BLaER1 treated with 17β-estradiol and CSF1 and Interleukin-3, amounts not matched to agents 10 nM and 100 nM (cell line): Measurements from ENCODE around the gene MAPK8IP3.

Experiments used
- H3K27ac ChIP-seq, 11 experiments: shearing (Covaris generic); formaldehyde crosslinking; 2 replicates each; pipeline ENCODE4 v1.8.1; 2022
- H3K27me3 ChIP-seq, 11 experiments: shearing (Covaris generic); formaldehyde crosslinking; 2 replicates each; pipeline ENCODE4 v1.8.1; 2022
- H3K36me3 ChIP-seq, 11 experiments: shearing (Covaris generic); formaldehyde crosslinking; 2 replicates each; pipeline ENCODE4 v1.8.1; 2022
- H3K4me1 ChIP-seq, 10 experiments: shearing (Covaris generic); formaldehyde crosslinking; 2 replicates each; pipeline ENCODE4 v1.8.1; 2022
- H3K4me2 ChIP-seq, 11 experiments: shearing (Covaris generic); formaldehyde crosslinking; 2 replicates each; pipeline ENCODE4 v1.8.1; 2022
- H3K4me3 ChIP-seq, 10 experiments: shearing (Covaris generic); formaldehyde crosslinking; 2 replicates each; pipeline ENCODE4 v1.8.1; 2022
- H3K9ac ChIP-seq, 11 experiments: shearing (Covaris generic); formaldehyde crosslinking; 2 replicates each; pipeline ENCODE4 v1.8.1; 2022
- H3K9me3 ChIP-seq, 11 experiments: shearing (Covaris generic); formaldehyde crosslinking; replicated peaks in 1 of 11; 2 replicates each; pipeline ENCODE4 v1.8.1; 2022
- H4K20me1 ChIP-seq, 11 experiments: shearing (Covaris generic); formaldehyde crosslinking; 2 replicates each; pipeline ENCODE4 v1.8.1; 2022
- Cebpa-rat ChIP-seq, 11 experiments: shearing (Covaris generic); IDR thresholded peaks; 2 replicates each; pipeline ENCODE4 v1.8.1; 2022

The MAPK8IP3 gene

GRCh38 chr16:1761751-1762150 is 55.8 kb downstream of the MAPK8IP3 start:
- peak overlapping the region in 3 of 11 experiments; percentile 59 to 69 (median 60); a peak in 3 of 22 replicates for H3K27ac ChIP-seq
- peaks cover 60 to 96% (median 75%) of the 10 kb centered on the region in 11 experiments for H3K36me3 ChIP-seq
- H3K9ac ChIP-seq = peak overlapping the region in 6 of 11 experiments; percentile 37 to 61 (median 56); a peak in 11 of 22 replicates

DNA sequence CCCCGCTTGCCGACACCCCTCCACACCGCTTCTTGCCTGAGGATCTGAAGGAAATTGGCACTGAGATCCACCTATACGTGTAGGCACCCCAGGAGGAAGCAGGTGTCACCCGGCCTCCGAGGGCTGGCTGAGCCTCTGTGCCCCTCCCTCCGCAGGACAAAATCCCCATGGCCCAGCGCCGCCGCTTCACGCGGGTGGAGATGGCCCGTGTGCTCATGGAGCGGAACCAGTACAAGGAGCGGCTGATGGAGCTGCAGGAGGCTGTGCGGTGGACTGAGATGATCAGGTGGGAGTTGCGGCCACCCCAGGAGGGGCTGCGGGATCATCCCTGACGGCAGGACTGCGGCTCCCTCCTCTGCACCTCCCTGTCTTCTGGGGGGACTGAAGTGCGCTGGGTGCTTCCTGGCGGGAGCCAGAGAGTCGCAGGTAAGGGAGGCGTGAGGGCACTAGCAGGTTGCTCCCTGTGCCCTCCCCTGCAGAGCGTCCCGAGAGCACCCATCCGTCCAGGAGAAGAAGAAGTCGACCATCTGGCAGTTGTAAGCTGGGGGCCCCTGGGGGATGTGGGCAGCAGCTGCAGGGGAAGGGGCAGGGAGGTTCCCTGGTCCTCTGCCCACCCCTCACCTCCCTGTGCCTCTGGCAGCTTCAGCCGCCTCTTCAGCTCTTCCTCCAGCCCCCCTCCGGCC is 56.3 kb downstream of the MAPK8IP3 start:
- peaks cover 66 to 96% (median 75%) of the 10 kb centered on the region in 11 experiments for H3K36me3 ChIP-seq
- H3K4me3 ChIP-seq = peak overlapping the region in 4 of 10 experiments; percentile 18 to 50 (median 33); a peak in 5 of 20 replicates
- peaks cover 9 to 50% (median 41%) of the 10 kb centered on the region in 10 experiments; a peak in 19 of 20 replicates for H3K4me1 ChIP-seq
- H3K4me2 ChIP-seq = peak overlapping the region; percentile 31 to 97 (median 88)
- TF ChIP-seq Cebpa-rat (IDR thresholded peaks at IDR 0.05) = no peak
- H3K27me3 ChIP-seq = peaks cover 0 to 6% (median 0%) of the 10 kb centered on the region in 11 experiments; a peak in 1 of 22 replicates
- peaks cover 17 to 99% (median 64%) of the 10 kb centered on the region in 11 experiments; a peak in 21 of 22 replicates for H4K20me1 ChIP-seq
- peak overlapping the region in 8 of 11 experiments; percentile 21 to 61 (median 46); a peak in 15 of 22 replicates for H3K9ac ChIP-seq
- H3K27ac ChIP-seq = peak overlapping the region in 6 of 11 experiments; percentile 33 to 69 (median 53); a peak in 10 of 22 replicates
- H3K9me3 ChIP-seq = no peaks in the 10 kb centered on the region

More at GRCh38 chr16:1761751-1762150, 55.8 kb downstream of the MAPK8IP3 start:
- TF ChIP-seq Cebpa-rat (IDR thresholded peaks at IDR 0.05) = no peak
- H3K9me3 ChIP-seq = no peaks in the 10 kb centered on the region
- peaks cover 0 to 6% (median 0%) of the 10 kb centered on the region in 11 experiments; a peak in 1 of 22 replicates for H3K27me3 ChIP-seq
- H3K4me3 ChIP-seq = peak overlapping the region in 3 of 10 experiments; percentile 18 to 50 (median 36); a peak in 3 of 20 replicates
- peaks cover 17 to 99% (median 66%) of the 10 kb centered on the region in 11 experiments; a peak in 21 of 22 replicates for H4K20me1 ChIP-seq
- H3K4me1 ChIP-seq = peaks cover 9 to 53% (median 47%) of the 10 kb centered on the region in 10 experiments; a peak in 19 of 20 replicates
- H3K4me2 ChIP-seq = peak overlapping the region; percentile 31 to 97 (median 88); a peak in 21 of 22 replicates

DNA sequence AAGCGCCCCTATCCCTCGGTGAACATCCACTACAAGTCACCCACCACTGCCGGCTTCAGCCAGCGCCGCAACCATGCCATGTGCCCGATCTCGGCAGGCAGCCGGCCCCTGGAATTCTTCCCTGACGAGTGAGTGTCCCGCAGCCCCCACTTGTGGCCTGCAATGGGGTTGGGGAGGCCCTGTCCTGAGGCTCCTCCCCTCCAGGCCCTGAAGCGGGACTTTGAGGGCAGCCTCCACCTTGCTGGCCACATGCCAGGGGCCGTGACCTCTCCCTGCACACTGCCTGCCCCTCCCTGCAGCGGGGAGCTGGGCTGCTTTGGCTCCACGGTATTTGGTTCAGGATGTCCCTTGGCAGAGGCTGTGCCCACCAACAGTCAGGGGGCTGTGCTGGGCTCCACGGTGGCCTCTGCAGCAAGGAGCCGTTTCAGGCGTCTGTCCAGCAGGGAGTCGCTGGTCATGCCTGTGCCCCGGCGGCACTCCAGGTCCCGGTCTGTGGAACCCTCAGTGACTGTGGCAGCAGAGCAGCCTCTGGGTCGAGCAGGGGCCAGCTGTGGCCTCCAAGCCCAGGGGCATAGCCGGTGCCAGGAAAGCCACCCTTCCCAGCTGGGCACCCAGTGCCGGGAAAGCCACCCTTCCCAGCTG is 57.0 kb downstream of the MAPK8IP3 start:
- Histone ChIP-seq H3K27ac (peak overlapping the region in 6 of 11 experiments; percentile 33 to 69 (median 53); a peak in 11 of 22 replicates), H3K9ac (peak overlapping the region in 8 of 11 experiments; percentile 21 to 61 (median 46); a peak in 14 of 22 replicates), H3K4me2 (peak overlapping the region in 10 of 11 experiments; percentile 35 to 97 (median 88); a peak in 20 of 22 replicates), H3K4me3 (peak overlapping the region in 5 of 10 experiments; percentile 18 to 50 (median 30); a peak in 5 of 20 replicates), H3K27me3 (peaks cover 0 to 6% (median 0%) of the 10 kb centered on the region in 11 experiments; a peak in 1 of 22 replicates), H3K36me3 (peaks cover 67 to 96% (median 75%) of the 10 kb centered on the region in 11 experiments), H3K4me1 (peaks cover 9 to 50% (median 38%) of the 10 kb centered on the region in 10 experiments; a peak in 19 of 20 replicates), H4K20me1 (peaks cover 17 to 99% (median 57%) of the 10 kb centered on the region in 11 experiments; a peak in 21 of 22 replicates), H3K9me3 (no peaks in the 10 kb centered on the region)
- TF ChIP-seq Cebpa-rat (IDR thresholded peaks at IDR 0.05) = no peak

DNA sequence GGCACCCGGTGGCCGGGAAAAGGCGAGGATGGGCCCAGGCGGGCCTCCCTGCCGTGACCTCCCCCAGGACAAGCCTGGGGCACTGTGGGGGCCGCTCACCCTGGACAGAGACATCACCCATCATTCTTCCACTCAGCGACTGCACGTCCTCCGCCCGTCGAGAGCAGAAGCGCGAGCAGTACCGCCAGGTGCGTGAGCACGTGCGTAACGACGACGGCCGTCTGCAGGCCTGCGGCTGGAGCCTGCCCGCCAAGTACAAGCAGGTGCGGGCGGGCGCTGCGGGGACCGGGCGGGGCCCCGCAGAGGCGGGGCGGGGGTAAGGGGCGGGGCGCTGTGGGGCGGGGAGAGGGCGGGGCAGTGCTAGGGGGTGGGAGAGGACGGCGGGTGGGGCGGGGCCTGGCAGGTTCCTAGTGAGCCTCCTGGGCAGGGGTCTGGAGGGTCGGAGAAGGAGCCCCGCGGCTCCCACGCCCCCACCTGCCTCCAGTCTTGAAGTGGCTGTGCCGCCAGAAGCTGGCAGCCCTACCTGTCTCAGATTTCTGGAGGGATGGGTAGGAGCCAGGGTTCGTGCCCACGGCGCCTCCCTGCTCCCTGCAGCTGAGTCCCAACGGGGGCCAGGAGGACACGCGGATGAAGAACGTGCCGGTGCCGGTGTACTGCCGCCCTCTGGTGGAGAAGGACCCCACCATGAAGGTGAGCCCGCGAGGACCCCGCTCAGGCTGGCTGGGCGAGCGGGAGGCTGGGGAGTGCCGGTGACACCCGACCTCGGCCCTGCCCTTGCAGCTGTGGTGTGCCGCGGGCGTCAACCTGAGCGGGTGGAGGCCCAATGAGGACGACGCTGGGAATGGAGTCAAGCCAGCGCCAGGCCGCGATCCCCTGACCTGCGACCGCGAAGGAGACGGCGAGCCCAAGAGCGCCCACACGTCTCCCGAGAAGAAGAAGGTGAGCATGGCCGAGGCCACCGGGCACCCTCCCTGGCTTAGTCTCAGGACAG is 57.8 kb downstream of the MAPK8IP3 start:
- peak overlapping the region in 9 of 11 experiments; percentile 66 to 97 (median 88); a peak in 18 of 22 replicates for H3K4me2 ChIP-seq
- H3K36me3 ChIP-seq = peaks cover 67 to 96% (median 77%) of the 10 kb centered on the region in 11 experiments
- peaks cover 9 to 50% (median 38%) of the 10 kb centered on the region in 10 experiments; a peak in 19 of 20 replicates for H3K4me1 ChIP-seq

GRCh38 chr16:1764971-1765370 is 59.0 kb downstream of the MAPK8IP3 start:
- H3K9ac ChIP-seq = no peak overlapping the region
- peaks cover 13 to 45% (median 36%) of the 10 kb centered on the region in 10 experiments for H3K4me1 ChIP-seq
- no peak overlapping the region for H3K4me2 ChIP-seq
- TF ChIP-seq Cebpa-rat (IDR thresholded peaks at IDR 0.05) = no peak
- peaks cover 0 to 6% (median 0%) of the 10 kb centered on the region in 11 experiments; a peak in 1 of 22 replicates for H3K27me3 ChIP-seq
- no peak overlapping the region for H3K27ac ChIP-seq
- peaks cover 24 to 99% (median 60%) of the 10 kb centered on the region in 11 experiments; a peak in 21 of 22 replicates for H4K20me1 ChIP-seq
- H3K4me3 ChIP-seq = no peak overlapping the region
- H3K9me3 ChIP-seq = no peaks in the 10 kb centered on the region
- peaks cover 59 to 96% (median 77%) of the 10 kb centered on the region in 11 experiments for H3K36me3 ChIP-seq

More for the DNA sequence above, 57.8 kb downstream of the MAPK8IP3 start:
- peak overlapping the region in 3 of 11 experiments; percentile 59 to 69 (median 60); a peak in 5 of 22 replicates for H3K27ac ChIP-seq
- peak overlapping the region in 5 of 11 experiments; percentile 22 to 61 (median 58); a peak in 7 of 22 replicates for H3K9ac ChIP-seq
- TF ChIP-seq Cebpa-rat (IDR thresholded peaks at IDR 0.05) = no peak
- H3K9me3 ChIP-seq = no peaks in the 10 kb centered on the region
- H3K27me3 ChIP-seq = peaks cover 0 to 6% (median 0%) of the 10 kb centered on the region in 11 experiments; a peak in 1 of 22 replicates
- H3K4me3 ChIP-seq = peak overlapping the region in 1 of 10 experiments; percentile 18; a peak in 2 of 20 replicates
- peaks cover 17 to 99% (median 59%) of the 10 kb centered on the region in 11 experiments; a peak in 21 of 22 replicates for H4K20me1 ChIP-seq

DNA sequence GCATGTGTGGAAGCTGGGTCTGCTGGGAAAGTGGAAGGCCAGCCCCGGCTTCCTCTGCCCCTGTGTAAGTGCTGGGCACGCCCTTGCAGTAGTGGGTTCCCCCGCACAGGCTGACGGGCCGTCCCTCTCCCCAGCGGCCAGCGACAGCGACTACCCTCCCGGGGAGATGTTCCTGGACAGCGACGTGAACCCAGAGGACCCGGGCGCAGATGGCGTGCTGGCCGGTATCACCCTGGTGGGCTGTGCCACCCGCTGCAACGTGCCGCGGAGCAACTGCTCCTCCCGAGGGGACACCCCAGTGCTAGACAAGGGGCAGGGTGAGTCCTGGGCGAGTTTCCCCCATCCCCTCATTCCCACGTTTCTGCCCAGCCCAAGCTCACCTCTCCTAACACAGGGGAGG is 59.8 kb downstream of the MAPK8IP3 start:
- Histone ChIP-seq H3K4me1 (peaks cover 21 to 45% (median 37%) of the 10 kb centered on the region in 10 experiments), H3K36me3 (peaks cover 51 to 87% (median 75%) of the 10 kb centered on the region in 11 experiments), H3K9me3 (no peaks in the 10 kb centered on the region), H4K20me1 (peaks cover 25 to 99% (median 60%) of the 10 kb centered on the region in 11 experiments; a peak in 21 of 22 replicates), H3K9ac (no peak overlapping the region), H3K27ac (no peak overlapping the region), H3K27me3 (peaks cover 0 to 6% (median 0%) of the 10 kb centered on the region in 11 experiments; a peak in 1 of 22 replicates), H3K4me2 (no peak overlapping the region), H3K4me3 (no peak overlapping the region)
- TF ChIP-seq Cebpa-rat (IDR thresholded peaks at IDR 0.05) = no peak

GRCh38 chr16:1766231-1766630 is 60.2 kb downstream of the MAPK8IP3 start:
- TF ChIP-seq Cebpa-rat (IDR thresholded peaks at IDR 0.05) = no peak
- Histone ChIP-seq H3K4me3 (no peak overlapping the region), H3K4me2 (no peak overlapping the region), H3K9ac (no peak overlapping the region), H3K27me3 (peaks cover 0 to 6% (median 0%) of the 10 kb centered on the region in 11 experiments; a peak in 1 of 22 replicates), H4K20me1 (peaks cover 25 to 97% (median 57%) of the 10 kb centered on the region in 11 experiments; a peak in 21 of 22 replicates), H3K9me3 (no peaks in the 10 kb centered on the region), H3K27ac (no peak overlapping the region), H3K4me1 (peaks cover 22 to 43% (median 35%) of the 10 kb centered on the region in 10 experiments), H3K36me3 (peaks cover 47 to 83% (median 71%) of the 10 kb centered on the region in 11 experiments)
